HepG2 (cell line): ENCODE results near the gene KLHL33. TPM values are rescaled to one million over a fixed set of nuclear protein-coding genes. Genes with fewer than 3 reads are reported as not detected.

ENCODE experiments used
- ARHGAP35 ChIP-seq: sonication (generic); formaldehyde crosslinking; IDR thresholded peaks from 2 replicates; pipeline ENCODE4 v1.9.0; 2022; ENCODE audit warnings: mild to moderate bottlenecking, inconsistent platforms, moderate library complexity, missing genetic modification reagents, borderline replicate concordance
- ELF3 ChIP-seq: IDR thresholded peaks from 2 replicates; pipeline ENCODE4 v1.6.1; 2016; ENCODE audit warnings: missing genetic modification reagents, missing compliant biosample characterization
- ELF4 ChIP-seq: sonication (generic); formaldehyde crosslinking; IDR thresholded peaks from 2 replicates; pipeline ENCODE4 v1.5.0; 2020; ENCODE audit warnings: missing genetic modification reagents, mild to moderate bottlenecking, moderate library complexity, borderline replicate concordance
- EZH2 ChIP-seq: conservative IDR thresholded peaks from 2 replicates; pipeline ENCODE4 v1.6.1; 2012; ENCODE audit warnings: mild to moderate bottlenecking, low read depth, low read length, moderate library complexity
- HDAC2 ChIP-seq: sonication (generic); formaldehyde crosslinking; IDR thresholded peaks from 2 replicates; pipeline ENCODE4 v1.4.0; 2020; ENCODE audit warnings: missing genetic modification reagents
- HDAC6 ChIP-seq: fragments of 200-600 bp; sonication (generic); IDR thresholded peaks from 2 replicates; pipeline ENCODE4 v1.7.0; 2017; ENCODE audit warnings: mild to moderate bottlenecking, antibody characterized with exemption, low read length, low read depth
- HMG20B ChIP-seq: conservative IDR thresholded peaks from 2 replicates; pipeline ENCODE4 v1.6.1; 2016; ENCODE audit warnings: missing genetic modification reagents, missing compliant biosample characterization
- HNF4G ChIP-seq, 2 experiments: sonication (generic) in 1 of 2; formaldehyde crosslinking in 1 of 2; IDR thresholded peaks; 2 replicates each; pipeline versions ENCODE4 v1.4.0 to v1.6.1; 2011 to 2020; ENCODE audit warnings: borderline replicate concordance in 2 of 2, low read depth in 2 of 2, mild to moderate bottlenecking in 2 of 2, low read length in 1 of 2, missing genetic modification reagents in 1 of 2, moderate library complexity in 1 of 2
- HNRNPLL ChIP-seq: fragments of 200-400 bp; formaldehyde crosslinking; IDR thresholded peaks from 2 replicates; pipeline ENCODE4 v1.6.1; 2017; ENCODE audit warnings: mild to moderate bottlenecking, low read depth, low read length; ENCODE audit not compliant: poor library complexity, severe bottlenecking
- MAF1 ChIP-seq: sonication (generic); formaldehyde crosslinking; IDR thresholded peaks from 2 replicates; pipeline ENCODE4 v1.5.0; 2020; ENCODE audit warnings: missing genetic modification reagents, borderline replicate concordance
- MAZ ChIP-seq, 2 experiments: sonication (generic) in 1 of 2; formaldehyde crosslinking in 1 of 2; IDR thresholded peaks; 2 replicates each; pipeline versions ENCODE4 v1.5.0 to v1.6.1; 2012 to 2020; ENCODE audit warnings: low read depth in 2 of 2, mild to moderate bottlenecking in 2 of 2, borderline replicate concordance in 1 of 2, improper control_type of control experiment in 1 of 2, low read length in 1 of 2, missing genetic modification reagents in 1 of 2, moderate library complexity in 1 of 2
- NCOA5 ChIP-seq: sonication (generic); formaldehyde crosslinking; IDR thresholded peaks from 2 replicates; pipeline ENCODE4 v1.4.0; 2020; ENCODE audit warnings: missing genetic modification reagents
- SRY ChIP-seq: sonication (generic); formaldehyde crosslinking; IDR thresholded peaks from 2 replicates; pipeline ENCODE4 v1.8.0; 2022; ENCODE audit warnings: mild to moderate bottlenecking, missing genetic modification reagents
- TP53 ChIP-seq: sonication (generic); formaldehyde crosslinking; conservative IDR thresholded peaks from 2 replicates; pipeline ENCODE4 v1.4.0; 2020; ENCODE audit warnings: missing genetic modification reagents
- ZNF331 ChIP-seq: sonication (generic); formaldehyde crosslinking; IDR thresholded peaks from 2 replicates; pipeline ENCODE4 v1.4.0; 2020; ENCODE audit warnings: missing genetic modification reagents
- ZNF350 ChIP-seq: sonication (generic); formaldehyde crosslinking; IDR thresholded peaks from 2 replicates; pipeline ENCODE4 v1.4.0; 2020; ENCODE audit warnings: mild to moderate bottlenecking, low read depth, missing genetic modification reagents, borderline replicate concordance
- polyA plus RNA-seq, 8 experiments: library from polyadenylated mRNA; depleted of rRNA in 3 of 8; stranded (reverse) in 7 of 8; unstranded in 1 of 8; fragments of >200 nt; fragmentation: Illumina TruSeq in 4 of 8; extraction: Trizol in 4 of 8; gene quantifications; 2 replicates each; pipeline versions ENCODE4 v1.2.1 to v1.2.3, GENCODE V29; 2011 to 2016; ENCODE audit warnings: low read depth in 4 of 8, missing spikeins in 1 of 8, mixed read lengths in 1 of 8; ENCODE audit not compliant: insufficient read depth in 1 of 8
- total RNA-seq, 5 experiments: library from RNA; depleted of rRNA; stranded (reverse); fragments of >200 nt; fragmentation: Illumina TruSeq; extraction: Trizol; gene quantifications; 2 replicates each; pipeline ENCODE4 v1.2.3, GENCODE V29; 2016; ENCODE audit warnings: low read depth in 1 of 5
- TF ChIP-seq, protein P1 (sequence below): sonication (generic); formaldehyde crosslinking; IDR thresholded peaks from 2 replicates; pipeline ENCODE4 v1.5.0; 2020; ENCODE audit warnings: missing genetic modification reagents
- TF ChIP-seq, protein P2 (sequence below): sonication (generic); formaldehyde crosslinking; IDR thresholded peaks from 2 replicates; pipeline ENCODE4 v1.9.0; 2021; ENCODE audit warnings: mild to moderate bottlenecking, missing genetic modification reagents
- TF ChIP-seq, protein P3 (sequence below): sonication (generic); formaldehyde crosslinking; IDR thresholded peaks from 2 replicates; pipeline ENCODE4 v1.9.0; 2021; ENCODE audit warnings: missing genetic modification reagents, mild to moderate bottlenecking, borderline replicate concordance

Gene KLHL33
- total and polyA plus RNA-seq, 2 of the 13 experiments (the other 11 are each of a cell fraction or from before 2014, with no cell fraction given): not detected

DNA sequence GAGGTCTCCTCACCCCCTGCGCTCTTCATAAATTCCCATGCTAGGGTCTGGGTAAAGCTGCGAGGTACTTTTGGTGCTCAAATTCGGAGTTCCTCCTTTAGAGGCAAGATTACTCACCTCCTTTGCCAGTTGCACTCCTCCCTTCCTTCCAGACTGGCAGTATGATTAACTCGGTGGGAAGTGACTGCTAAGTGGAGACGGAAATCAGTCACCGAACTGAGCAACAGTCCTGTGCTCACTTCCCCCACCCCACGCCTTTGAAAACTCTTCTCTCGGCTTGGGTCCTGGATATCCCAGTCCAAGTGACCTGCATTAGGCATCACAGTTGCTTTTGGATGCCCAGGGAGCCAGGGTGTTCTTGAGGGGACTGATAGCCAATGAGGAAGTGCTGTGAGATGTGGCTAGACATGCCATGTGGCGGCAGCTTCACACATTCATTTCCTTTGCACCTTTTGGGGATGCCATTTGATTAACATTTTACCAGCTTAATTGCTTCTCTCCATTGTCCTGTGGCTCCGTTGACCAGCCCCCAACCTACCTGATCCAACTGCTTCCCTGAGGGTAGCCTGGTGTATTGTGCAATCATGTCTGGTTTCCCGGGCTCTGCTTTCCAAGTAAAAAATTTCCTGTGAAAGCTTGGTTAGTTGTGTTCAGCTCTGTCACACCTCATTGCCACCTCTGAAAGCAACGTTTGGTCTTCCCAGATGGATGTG, 34.1 kb upstream of the KLHL33 start (continued):
- TF ChIP-seq ZNF331 (CRISPR knock-in tag) (peak; percentile 60), HDAC6 (no peak), ELF4 (CRISPR knock-in tag) (0 out of 2 replicates have a peak, but pooled peaks have one; percentile 62), NCOA5 (CRISPR knock-in tag) (no peak), ELF3 (peak; percentile 52; the same call in 1 of the 2 replicates), HNF4G (IDR thresholded peaks at IDR 0.05; ENCODE audit: borderline replicate concordance, low read depth, low read length) (no peak; the same call in 1 of the 2 replicates), HNF4G (CRISPR knock-in tag; IDR thresholded peaks at IDR 0.05; ENCODE audit: borderline replicate concordance, low read depth) (no peak), HNRNPLL (no peak), HMG20B (CRISPR knock-in tag) (no peak), EZH2 (no peak), HDAC2 (CRISPR knock-in tag) (peak; percentile 28; the same call in 1 of the 2 replicates), MAZ (IDR thresholded peaks at IDR 0.05; ENCODE audit: borderline replicate concordance, low read depth, low read length) (no peak), MAZ (CRISPR knock-in tag; IDR thresholded peaks at IDR 0.05; ENCODE audit: low read depth) (peak; percentile 66; the same call in 1 of the 2 replicates), MAF1 (CRISPR knock-in tag) (no peak), ZNF350 (no peak), TP53 (CRISPR knock-in tag) (no peak), ARHGAP35 (no peak), SRY (CRISPR knock-in tag) (0 out of 2 replicates have a peak, but pooled peaks have one; percentile 1)
- TF ChIP-seq, protein P1, sequence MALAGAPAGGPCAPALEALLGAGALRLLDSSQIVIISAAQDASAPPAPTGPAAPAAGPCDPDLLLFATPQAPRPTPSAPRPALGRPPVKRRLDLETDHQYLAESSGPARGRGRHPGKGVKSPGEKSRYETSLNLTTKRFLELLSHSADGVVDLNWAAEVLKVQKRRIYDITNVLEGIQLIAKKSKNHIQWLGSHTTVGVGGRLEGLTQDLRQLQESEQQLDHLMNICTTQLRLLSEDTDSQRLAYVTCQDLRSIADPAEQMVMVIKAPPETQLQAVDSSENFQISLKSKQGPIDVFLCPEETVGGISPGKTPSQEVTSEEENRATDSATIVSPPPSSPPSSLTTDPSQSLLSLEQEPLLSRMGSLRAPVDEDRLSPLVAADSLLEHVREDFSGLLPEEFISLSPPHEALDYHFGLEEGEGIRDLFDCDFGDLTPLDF (CRISPR knock-in tag): peak; percentile 79
- TF ChIP-seq, protein P2, sequence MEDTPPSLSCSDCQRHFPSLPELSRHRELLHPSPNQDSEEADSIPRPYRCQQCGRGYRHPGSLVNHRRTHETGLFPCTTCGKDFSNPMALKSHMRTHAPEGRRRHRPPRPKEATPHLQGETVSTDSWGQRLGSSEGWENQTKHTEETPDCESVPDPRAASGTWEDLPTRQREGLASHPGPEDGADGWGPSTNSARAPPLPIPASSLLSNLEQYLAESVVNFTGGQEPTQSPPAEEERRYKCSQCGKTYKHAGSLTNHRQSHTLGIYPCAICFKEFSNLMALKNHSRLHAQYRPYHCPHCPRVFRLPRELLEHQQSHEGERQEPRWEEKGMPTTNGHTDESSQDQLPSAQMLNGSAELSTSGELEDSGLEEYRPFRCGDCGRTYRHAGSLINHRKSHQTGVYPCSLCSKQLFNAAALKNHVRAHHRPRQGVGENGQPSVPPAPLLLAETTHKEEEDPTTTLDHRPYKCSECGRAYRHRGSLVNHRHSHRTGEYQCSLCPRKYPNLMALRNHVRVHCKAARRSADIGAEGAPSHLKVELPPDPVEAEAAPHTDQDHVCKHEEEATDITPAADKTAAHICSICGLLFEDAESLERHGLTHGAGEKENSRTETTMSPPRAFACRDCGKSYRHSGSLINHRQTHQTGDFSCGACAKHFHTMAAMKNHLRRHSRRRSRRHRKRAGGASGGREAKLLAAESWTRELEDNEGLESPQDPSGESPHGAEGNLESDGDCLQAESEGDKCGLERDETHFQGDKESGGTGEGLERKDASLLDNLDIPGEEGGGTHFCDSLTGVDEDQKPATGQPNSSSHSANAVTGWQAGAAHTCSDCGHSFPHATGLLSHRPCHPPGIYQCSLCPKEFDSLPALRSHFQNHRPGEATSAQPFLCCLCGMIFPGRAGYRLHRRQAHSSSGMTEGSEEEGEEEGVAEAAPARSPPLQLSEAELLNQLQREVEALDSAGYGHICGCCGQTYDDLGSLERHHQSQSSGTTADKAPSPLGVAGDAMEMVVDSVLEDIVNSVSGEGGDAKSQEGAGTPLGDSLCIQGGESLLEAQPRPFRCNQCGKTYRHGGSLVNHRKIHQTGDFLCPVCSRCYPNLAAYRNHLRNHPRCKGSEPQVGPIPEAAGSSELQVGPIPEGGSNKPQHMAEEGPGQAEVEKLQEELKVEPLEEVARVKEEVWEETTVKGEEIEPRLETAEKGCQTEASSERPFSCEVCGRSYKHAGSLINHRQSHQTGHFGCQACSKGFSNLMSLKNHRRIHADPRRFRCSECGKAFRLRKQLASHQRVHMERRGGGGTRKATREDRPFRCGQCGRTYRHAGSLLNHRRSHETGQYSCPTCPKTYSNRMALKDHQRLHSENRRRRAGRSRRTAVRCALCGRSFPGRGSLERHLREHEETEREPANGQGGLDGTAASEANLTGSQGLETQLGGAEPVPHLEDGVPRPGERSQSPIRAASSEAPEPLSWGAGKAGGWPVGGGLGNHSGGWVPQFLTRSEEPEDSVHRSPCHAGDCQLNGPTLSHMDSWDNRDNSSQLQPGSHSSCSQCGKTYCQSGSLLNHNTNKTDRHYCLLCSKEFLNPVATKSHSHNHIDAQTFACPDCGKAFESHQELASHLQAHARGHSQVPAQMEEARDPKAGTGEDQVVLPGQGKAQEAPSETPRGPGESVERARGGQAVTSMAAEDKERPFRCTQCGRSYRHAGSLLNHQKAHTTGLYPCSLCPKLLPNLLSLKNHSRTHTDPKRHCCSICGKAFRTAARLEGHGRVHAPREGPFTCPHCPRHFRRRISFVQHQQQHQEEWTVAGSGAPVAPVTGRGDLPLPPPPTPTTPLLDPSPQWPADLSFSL (CRISPR knock-in tag): peak; percentile 82; the same call in 1 of the 2 replicates
- TF ChIP-seq, protein P3, sequence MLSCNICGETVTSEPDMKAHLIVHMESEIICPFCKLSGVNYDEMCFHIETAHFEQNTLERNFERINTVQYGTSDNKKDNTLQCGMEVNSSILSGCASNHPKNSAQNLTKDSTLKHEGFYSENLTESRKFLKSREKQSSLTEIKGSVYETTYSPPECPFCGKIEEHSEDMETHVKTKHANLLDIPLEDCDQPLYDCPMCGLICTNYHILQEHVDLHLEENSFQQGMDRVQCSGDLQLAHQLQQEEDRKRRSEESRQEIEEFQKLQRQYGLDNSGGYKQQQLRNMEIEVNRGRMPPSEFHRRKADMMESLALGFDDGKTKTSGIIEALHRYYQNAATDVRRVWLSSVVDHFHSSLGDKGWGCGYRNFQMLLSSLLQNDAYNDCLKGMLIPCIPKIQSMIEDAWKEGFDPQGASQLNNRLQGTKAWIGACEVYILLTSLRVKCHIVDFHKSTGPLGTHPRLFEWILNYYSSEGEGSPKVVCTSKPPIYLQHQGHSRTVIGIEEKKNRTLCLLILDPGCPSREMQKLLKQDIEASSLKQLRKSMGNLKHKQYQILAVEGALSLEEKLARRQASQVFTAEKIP (CRISPR knock-in tag): no peak
